SK-N-MC (cell line): ENCODE data around the gene ATP2B2.

Source experiments
- EZH2 ChIP-seq: fragments of 200-600 bp; sonication (generic); IDR thresholded peaks from one replicate; pipeline ENCODE4 v1.6.1; 2017; ENCODE audit warnings: antibody characterized with exemption
- FOXP2 ChIP-seq: optimal IDR thresholded peaks from 2 replicates; pipeline ENCODE3; 2011; ENCODE audit warnings: mild to moderate bottlenecking, moderate library complexity; ENCODE audit not compliant: insufficient read depth; ENCODE audit errors: extremely low read length, control extremely low read depth
- POLR2AphosphoS5 ChIP-seq: IDR thresholded peaks from 2 replicates; pipeline ENCODE4 v1.6.1; 2012; ENCODE audit warnings: mild to moderate bottlenecking, low read depth, low read length, borderline replicate concordance

- no peak for TF ChIP-seq POLR2AphosphoS5
- no peak for TF ChIP-seq EZH2
- TF ChIP-seq FOXP2, result no peak
These were observed 201.6 kb downstream of the ATP2B2 start for GRCh38 chr3:10303785-10304184.
